GM19452 (cell line): ENCODE data around the gene PLEKHO2.

ENCODE experiments used
- ATAC-seq: cut with Tn5 transposase; IDR thresholded peaks from one replicate; pipeline ENCODE4 v1.9.1; 2021; ENCODE audit not compliant: unreplicated experiment

Gene PLEKHO2

DNA sequence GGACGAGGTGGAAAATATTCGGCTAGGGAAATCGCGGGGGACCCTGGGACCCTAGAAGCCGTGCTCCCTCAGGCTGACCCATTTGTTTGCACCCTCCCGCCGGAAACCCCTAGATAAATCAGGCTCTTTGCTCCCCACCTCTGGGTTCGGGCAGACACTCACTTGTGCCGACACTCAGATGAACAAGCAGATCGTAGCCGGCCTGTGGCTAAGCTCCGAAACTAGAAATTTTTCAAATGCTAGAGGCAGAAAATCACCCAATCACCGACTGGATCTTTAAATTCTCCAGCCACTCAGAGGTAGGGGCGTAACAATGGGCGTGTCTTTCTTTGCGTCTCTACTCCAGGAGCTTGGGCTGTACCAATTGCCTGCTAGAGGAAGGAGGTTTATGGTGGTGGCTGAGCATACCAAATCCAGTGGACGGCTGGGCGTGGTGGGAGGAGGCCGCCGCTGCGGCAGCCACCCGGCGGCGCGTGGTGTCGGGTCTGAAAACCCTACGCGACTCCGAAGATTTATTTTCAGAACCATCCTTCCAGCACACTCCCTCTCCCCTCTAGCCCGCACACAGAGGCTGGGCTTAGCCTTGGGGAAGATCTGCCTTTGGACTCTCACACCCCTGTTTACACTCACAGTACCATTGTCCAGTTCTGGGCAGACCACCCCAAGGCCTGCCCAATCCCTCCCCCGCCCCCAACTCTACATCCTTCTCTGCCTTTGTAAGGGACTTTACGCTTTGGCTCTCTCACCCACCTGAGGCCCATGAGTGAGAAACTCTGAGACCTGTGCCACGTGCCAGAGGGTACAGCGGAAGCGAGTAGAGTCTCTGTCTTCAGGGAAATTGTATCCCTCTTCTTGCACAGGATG, 16.1 kb upstream of the PLEKHO2 start, which contains the start of gene PIF1:
TSS of gene PIF1 (minus strand) at position 217 of the 864 bp plus-strand sequence. CDS start 1,312 bp downstream, outside the sequence.
- ATAC-seq: peak; percentile 82

DNA sequence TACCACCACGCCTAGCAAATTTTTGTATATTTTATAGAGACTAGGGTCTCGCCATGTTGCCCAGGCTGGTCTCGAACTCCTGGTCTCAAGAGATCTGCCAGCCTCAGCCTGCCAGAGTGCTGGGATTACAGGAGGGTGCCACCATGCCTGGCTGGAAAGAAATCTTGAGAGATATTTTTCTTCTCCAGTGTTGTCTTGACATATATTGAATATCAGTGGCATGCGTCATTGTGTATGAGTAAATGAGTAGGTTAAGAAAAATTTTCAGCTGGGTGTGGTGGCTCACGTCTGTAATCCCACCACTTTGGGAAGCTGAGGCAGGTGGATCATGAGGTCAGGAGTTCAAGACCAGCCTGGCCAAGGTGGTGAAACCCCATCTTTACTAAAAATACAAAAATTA, 12.7 kb upstream of the PLEKHO2 start:
- ATAC-seq: no peak

DNA sequence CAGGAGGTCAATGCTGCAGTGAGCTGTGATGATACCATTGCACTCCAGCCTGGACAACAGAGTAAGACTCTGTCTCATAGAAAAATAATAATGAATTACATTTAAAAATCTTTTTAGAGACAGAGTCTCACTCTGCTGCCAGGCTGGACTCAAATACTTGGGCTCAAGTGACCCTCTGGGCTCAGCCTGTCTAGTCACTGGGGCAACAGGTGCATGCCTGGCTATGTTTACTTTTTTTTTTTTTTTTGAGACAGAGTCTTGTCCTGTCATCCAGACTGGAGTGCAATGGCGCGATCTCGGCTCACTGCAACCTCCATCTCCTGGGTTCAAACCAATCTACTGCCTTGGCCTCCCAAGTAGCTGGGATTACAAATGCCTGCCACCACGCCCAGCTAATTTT, 8.0 kb upstream of the PLEKHO2 start:
- no peak for ATAC-seq

GRCh38 chr15:64836023-64836536, 5.6 kb upstream of the PLEKHO2 start:
- no peak for ATAC-seq

DNA sequence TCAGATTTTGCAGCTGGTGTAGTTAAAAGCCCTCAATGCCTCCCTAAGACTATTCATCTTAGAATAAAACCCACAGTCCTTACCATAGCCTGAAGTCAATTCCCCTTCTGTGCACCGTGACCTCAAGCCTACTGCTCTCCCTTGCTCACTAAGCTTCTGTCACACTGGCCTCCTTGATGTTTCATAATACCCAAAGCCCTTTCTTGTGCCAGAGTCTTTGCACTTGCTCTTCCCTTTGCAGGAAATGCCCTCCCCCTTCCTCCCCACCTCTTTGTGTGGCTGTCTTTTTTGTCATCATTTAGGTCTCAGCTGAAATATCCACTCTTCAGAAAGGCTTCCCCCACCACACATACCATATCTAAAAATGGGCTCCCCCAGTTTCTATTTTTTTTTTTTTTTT, 4.2 kb upstream of the PLEKHO2 start:
- no peak for ATAC-seq

- no peak for ATAC-seq
Observed at GRCh38 chr15:64841060-64841343, 713 bp upstream of the PLEKHO2 start.

DNA sequence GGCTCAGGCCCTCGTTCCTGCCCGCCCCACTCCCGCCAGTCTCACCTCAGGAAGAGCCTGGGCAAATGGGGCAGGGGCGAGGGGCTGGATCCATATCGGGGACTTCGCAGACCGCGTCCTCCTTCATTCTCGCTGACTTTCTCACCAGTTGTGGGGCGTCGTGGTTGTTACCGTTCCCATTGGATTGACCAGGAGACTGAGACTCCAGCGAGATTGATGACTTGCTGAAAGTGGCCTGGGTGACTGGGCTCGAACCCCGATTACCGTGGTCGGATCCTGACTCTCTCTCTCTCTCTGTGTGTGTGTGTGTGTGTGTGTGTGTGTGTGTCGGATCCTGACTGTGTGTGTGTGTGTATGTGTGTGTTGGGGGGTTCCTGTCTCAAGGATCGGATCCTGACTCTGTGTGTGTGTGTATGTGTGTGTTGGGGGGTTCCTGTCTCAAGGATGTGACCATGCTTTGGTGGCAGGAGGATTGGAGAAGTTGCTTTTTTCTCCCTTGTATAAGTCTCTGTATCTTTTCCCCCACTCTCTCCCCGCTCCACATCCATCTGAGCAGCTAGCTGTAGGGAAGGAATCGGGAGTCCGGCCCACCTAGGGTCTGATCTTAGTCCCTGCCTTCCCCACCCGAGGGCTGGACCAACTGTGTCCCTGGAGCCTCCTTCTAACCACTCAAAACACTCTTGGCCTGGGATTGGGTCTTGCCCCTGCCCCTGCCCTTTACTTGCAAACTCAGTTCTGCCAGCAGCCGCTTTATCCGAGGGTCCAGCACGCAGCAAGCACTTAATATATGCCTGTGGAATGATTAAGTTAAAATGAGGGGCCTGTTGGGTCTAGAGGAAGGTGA, 603 bp downstream of the PLEKHO2 start:
- peak; percentile 6 for ATAC-seq

DNA sequence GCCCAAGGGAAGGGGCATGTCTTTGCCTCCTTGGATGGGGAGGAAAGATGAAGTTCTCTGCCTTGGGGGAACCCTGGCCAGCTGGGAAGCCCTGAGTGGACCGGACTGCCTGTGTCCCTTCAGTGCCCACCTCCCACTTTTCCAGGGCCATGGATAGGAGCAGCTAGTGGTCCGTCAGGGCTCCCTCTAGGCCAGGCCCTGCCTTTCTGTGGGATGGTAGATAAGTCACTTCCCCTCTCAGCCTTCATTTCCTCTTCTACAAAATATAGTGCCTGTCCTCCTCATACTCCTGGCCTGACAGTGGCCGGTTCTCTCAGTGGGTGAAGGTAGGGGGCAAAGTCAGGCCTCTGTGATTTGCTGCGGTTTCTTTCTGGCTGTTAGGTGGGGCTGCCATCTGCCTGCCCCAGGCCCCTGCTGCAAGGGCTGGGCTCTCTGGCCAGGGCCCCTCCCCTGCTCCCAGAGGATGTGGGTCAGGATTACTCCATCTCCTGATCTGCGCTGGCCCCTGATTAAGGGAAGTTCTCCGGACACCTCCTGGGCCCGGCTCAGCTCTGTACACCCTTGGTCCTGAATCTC, 1.4 kb downstream of the PLEKHO2 start:
- no peak for ATAC-seq

GRCh38 chr15:64843991-64844390, 2.3 kb downstream of the PLEKHO2 start:
- ATAC-seq: no peak

GRCh38 chr15:64844576-64845145, 2.9 kb downstream of the PLEKHO2 start:
- no peak for ATAC-seq

DNA sequence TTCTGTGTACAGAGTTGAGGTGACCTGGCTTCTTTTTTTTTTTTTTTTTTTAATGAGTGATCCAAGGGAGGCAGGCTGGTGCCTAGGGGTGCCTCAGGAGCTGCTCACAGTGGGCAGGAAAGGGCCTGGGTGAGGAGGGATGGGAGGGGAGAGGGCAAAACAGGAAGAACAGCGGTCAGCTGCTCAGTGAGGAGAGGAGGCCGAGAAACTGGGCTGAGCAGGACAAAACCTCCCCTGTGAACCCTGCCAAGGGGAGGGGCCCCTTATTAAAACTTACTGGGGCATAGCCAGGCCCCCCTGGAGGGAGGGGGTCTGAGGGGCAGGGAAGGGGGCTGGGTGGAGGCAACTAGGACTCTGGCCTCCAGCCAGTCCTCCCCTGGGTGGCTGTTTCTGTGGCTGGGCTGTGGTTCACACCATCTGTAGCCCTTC, 3.5 kb downstream of the PLEKHO2 start:
- no peak for ATAC-seq

DNA sequence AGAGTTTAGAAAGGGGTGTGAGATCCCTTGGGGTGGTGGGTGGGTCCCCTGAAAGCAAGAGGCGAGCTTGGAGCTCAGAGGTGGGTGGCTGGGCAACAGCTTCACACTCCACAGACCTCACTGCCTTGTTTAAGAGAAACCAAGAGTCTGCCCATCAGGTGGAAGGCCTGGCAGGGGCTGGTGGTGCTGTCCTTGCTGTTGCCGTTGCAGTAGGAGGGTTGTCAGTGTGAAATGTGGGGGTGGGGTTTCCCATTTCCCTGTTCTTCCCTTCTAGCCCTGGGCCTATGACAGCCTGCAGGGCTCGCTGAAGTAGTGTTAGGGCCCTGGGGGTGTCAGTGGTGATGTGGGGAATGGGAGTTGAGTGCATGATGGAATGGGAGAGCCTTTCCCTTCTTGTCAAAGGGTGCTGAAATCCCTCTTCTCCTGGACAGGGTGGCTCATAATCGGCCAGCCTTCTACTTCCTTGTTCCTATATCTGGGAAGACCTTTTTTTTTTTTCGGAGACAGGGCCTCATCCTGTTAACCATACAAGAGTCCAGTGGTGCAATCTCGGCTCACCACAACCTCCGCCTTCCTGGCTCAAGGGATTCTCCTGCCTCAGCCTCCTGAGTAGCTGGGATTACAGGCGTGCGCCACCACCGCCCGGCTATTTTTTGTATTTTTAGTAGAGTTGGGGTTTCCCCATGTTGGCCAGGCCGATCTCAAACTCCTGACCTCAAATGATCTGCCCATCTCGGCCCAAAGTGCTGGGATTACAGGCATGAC, 4.3 kb downstream of the PLEKHO2 start:
- no peak for ATAC-seq

GRCh38 chr15:64847016-64847415, 5.3 kb downstream of the PLEKHO2 start:
- ATAC-seq: no peak

DNA sequence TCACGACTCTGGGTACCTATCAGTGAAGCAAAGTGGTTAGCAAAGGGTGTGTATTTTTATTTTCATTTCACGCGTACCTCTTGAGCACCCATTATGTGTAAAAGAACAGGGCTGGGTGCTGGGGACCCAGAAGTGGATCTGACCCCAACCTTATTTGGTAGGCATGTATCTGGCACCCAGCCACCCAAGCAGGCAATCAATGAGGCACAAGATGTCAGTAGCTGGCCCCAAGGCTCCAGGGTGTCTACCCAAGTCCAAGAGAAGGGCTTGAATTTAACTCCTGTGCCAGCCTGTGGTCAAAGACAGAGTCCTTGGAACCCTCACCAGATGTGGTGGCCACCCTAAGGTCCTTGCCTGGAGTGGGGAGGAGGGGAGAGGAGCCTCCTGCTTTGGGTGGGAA, 5.7 kb downstream of the PLEKHO2 start:
- no peak for ATAC-seq

- ATAC-seq: no peak
Observed at GRCh38 chr15:64847876-64848716, 6.4 kb downstream of the PLEKHO2 start.

GRCh38 chr15:64850778-64851502, 9.2 kb downstream of the PLEKHO2 start:
- ATAC-seq: no peak

DNA sequence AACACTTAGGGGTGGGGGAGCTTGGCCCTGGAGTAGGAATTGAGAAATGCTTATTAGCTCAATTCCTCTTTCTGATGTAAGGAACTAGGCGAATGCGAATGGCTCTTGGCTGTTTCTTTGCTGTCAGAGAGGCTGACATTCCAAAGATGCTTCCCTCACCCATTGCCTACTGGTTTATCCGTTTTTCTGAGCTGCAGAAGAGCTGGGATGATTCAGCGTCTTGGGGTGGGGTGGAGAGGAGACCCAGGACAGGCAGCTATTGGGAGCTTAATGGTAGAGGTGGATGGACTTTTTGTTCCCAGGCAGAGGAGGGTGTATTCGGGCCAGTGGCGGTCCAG, 9.8 kb downstream of the PLEKHO2 start:
- ATAC-seq: no peak

- no peak for ATAC-seq
Observed at GRCh38 chr15:64854041-64854440, 12.3 kb downstream of the PLEKHO2 start.

DNA sequence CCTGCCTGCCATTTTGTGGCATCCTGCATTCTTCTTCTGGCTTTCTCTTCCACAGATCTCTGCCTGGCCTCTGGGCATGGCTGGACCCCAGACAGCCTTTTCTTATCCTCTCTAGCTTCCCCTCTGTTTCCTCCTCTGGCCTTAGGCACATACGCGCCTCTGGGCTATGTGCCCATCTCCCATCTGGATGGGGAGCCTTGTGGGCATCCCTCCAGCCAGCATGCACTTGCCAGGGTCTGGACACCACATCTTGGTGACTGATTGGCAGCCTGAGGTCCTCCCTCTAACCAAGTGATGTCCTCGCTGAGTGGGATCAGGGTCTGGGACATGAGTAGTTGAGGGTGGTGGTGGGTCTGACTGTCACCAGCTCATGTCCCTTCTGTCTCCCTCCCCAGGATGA, 12.8 kb downstream of the PLEKHO2 start:
- no peak for ATAC-seq
